MCF 10A (cell line): Measurements from ENCODE around the gene FBLN5. TPM values are rescaled to one million over a fixed set of nuclear protein-coding genes. Genes with fewer than 3 reads are reported as not detected.
A peak's percentile ranks its signal among the peaks of the same experiment; 100 is the strongest.

ENCODE experiments used
- BruUV-seq: library from RNA; stranded (reverse); fragments of 400-500 nt; replicated peaks from 2 replicates; lab custom pipeline; 2021; lab: Mats Ljungman, UMichigan
- CTCF ChIA-PET: fragments of 300-600 bp; sonication (Branson Sonifier 250); formaldehyde crosslinking; extraction: SDS; loops from one replicate; lab custom pipeline; 2021; ENCODE audit warnings: antibody characterized with exemption, inconsistent platforms; lab: Yijun Ruan, JAX
- POLR2A ChIA-PET: fragments of 300-600, 350-650 bp; sonication (Branson Sonifier 250); formaldehyde crosslinking; extraction: SDS; loops from one replicate; lab custom pipeline; 2020; ENCODE audit warnings: antibody characterized with exemption, inconsistent platforms; lab: Yijun Ruan, JAX
- DNase-seq: peaks from one replicate; pipeline ENCODE4 v3.0.0-alpha.2; 2018; ENCODE audit not compliant: unreplicated experiment
- H3K27ac Mint-ChIP-seq: one replicate; pipeline ENCODE4 v1.8.0; 2022; ENCODE audit warnings: mild to moderate bottlenecking, low read depth, mixed read lengths; ENCODE audit not compliant: unreplicated experiment
- H3K27me3 Mint-ChIP-seq: one replicate; pipeline ENCODE4 v1.8.0; 2022; ENCODE audit warnings: mixed read lengths; ENCODE audit not compliant: insufficient read depth, unreplicated experiment
- H3K36me3 Mint-ChIP-seq: one replicate; pipeline ENCODE4 v1.8.0; 2022; ENCODE audit warnings: mild to moderate bottlenecking, moderate library complexity, mixed read lengths; ENCODE audit not compliant: insufficient read depth, unreplicated experiment
- H3K4me1 Mint-ChIP-seq: one replicate; pipeline ENCODE4 v1.8.0; 2022; ENCODE audit warnings: mixed read lengths; ENCODE audit not compliant: insufficient read depth, unreplicated experiment
- H3K4me3 Mint-ChIP-seq: one replicate; pipeline ENCODE4 v1.8.0; 2022; ENCODE audit warnings: mild to moderate bottlenecking, moderate library complexity, mixed read lengths; ENCODE audit not compliant: unreplicated experiment
- H3K9me3 Mint-ChIP-seq: one replicate; pipeline ENCODE4 v1.8.0; 2022; ENCODE audit warnings: mixed read lengths; ENCODE audit not compliant: unreplicated experiment
- intact Hi-C: fragments of 100-400 bp; cut with micrococcal nuclease; formaldehyde crosslinking; loops from 2 replicates; pipeline ENCODE4 v1.14.1; 2022
- total RNA-seq: library from RNA; stranded (reverse); gene quantifications from 2 replicates; pipeline ENCODE4 v1.2.3, GENCODE V29; 2022
- TF ChIP-seq, protein P1 (sequence below): fragments of 200-600 bp; IDR thresholded peaks from one replicate; pipeline ENCODE4 v1.8.0; 2022; ENCODE audit warnings: antibody characterized with exemption, mild to moderate bottlenecking; ENCODE audit not compliant: unreplicated experiment

Gene FBLN5
- total RNA-seq, 1 experiment from 2014 or later, result 14.8 TPM

DNA sequence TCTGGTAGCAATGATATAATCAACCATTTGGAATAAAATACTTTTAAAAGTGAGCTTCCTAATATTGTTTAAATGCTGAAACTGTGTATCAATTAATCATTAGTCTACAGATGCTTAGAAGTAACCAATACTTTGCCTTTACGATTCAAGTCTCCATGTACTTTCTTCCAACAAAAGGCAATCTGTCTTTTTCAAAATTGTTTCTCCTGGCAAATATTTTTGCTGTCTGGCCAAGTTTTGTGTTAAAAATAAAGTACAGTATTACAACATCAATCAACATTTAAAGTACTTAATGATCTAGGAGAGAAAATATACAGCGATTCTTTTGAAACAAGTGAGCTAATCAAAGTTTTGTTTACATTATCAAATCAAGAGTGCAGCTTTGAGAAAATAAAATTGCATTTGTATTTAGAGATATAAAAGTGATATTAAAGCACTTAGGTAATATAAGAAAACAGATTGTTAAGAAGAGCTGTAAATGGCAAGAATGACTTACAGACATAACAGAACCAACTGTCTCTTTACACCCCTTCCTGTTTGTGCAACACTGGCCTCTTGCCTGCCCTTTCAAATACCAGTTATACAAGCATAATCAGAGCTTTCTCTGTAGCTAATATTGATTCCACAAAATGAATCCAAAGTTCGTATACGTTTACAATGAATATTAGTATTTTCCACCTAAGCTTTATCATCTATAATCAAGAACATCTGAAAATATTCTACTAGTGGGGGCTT lies 38.2 kb upstream of the FBLN5 start:
- intact Hi-C loops, result no loop called here
- DNase-seq, result peak; percentile 21
- H3K27me3 Mint-ChIP-seq, result no peaks in the 10 kb centered on the region
- peak overlapping the region; percentile 33 for H3K27ac Mint-ChIP-seq
- no peaks in the 10 kb centered on the region for H3K9me3 Mint-ChIP-seq
- BruUV-seq, result no TSS peak
- ChIA-PET CTCF (interaction anchor here (1.3 kb wide), 1 partner anchor 11 kb away, joined by 14 read pairs; no protein-coding TSS in a partner anchor), POLR2A (interaction anchor here (0.6 to 2.2 kb wide), 9 partner anchors 9 to 55 kb away, joined by 3 to 9 read pairs (median 4); partner anchors contain the start of genes FBLN5 and TRIP11)
- H3K4me3 Mint-ChIP-seq, result no peak overlapping the region
- H3K4me1 Mint-ChIP-seq, result peaks cover 27% of the 10 kb centered on the region
- TF ChIP-seq, protein P1, sequence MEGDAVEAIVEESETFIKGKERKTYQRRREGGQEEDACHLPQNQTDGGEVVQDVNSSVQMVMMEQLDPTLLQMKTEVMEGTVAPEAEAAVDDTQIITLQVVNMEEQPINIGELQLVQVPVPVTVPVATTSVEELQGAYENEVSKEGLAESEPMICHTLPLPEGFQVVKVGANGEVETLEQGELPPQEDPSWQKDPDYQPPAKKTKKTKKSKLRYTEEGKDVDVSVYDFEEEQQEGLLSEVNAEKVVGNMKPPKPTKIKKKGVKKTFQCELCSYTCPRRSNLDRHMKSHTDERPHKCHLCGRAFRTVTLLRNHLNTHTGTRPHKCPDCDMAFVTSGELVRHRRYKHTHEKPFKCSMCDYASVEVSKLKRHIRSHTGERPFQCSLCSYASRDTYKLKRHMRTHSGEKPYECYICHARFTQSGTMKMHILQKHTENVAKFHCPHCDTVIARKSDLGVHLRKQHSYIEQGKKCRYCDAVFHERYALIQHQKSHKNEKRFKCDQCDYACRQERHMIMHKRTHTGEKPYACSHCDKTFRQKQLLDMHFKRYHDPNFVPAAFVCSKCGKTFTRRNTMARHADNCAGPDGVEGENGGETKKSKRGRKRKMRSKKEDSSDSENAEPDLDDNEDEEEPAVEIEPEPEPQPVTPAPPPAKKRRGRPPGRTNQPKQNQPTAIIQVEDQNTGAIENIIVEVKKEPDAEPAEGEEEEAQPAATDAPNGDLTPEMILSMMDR, result no peak
- peaks cover 69% of the 10 kb centered on the region for H3K36me3 Mint-ChIP-seq

DNA sequence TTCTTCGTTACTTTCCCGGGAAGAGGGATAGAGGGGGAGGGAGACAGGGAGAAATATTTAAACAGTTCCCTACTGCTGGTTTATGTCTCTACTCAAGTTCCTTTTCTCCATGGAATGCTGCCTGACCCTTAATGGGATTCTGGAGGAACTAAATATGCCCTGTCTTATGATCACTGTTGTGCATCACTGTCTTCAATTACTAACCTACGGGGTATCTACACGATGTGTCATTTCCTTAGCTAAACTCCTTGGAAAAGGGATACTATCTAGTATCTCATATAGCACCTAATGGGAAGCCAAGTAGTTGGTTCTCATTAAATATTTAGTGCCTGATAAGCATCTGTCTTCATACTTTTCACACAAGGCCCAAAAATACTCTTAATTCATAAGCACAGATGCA lies 37.5 kb upstream of the FBLN5 start:
- TF ChIP-seq, protein P1, result no peak
- Mint-ChIP-seq H3K27ac (peak overlapping the region; percentile 33), H3K9me3 (no peaks in the 10 kb centered on the region), H3K4me1 (peaks cover 27% of the 10 kb centered on the region), H3K27me3 (no peaks in the 10 kb centered on the region), H3K36me3 (peaks cover 70% of the 10 kb centered on the region), H3K4me3 (no peak overlapping the region)
- no peak for DNase-seq
- ChIA-PET POLR2A (interaction anchor here (0.7 to 2.2 kb wide), 7 partner anchors 10 to 55 kb away, joined by 3 to 9 read pairs (median 4); partner anchors contain the start of genes FBLN5 and TRIP11), CTCF (interaction anchor here (0.5 to 1.3 kb wide), 2 partner anchors 12 to 76 kb away, joined by 3 to 14 read pairs; no protein-coding TSS in a partner anchor)
- BruUV-seq, result no TSS peak
- intact Hi-C loops, result no loop called here

DNA sequence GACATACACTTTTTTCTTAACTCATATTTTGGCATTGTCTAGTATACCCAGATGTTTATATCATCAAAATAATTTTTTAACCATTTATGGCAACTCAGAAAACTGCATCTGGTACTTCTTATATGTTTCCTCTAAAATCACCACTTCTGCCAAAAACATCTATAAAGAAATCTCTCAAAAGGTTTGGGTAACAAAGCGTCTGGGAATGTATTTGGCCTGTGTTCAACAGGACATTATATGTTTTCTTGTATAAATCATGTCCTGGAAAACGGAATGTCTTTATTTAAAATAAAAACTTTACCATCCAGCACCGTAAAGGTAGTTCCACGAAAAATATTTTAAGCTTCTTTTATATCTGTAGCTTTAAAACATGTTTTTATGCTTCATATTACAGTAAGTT lies 36.1 kb upstream of the FBLN5 start:
- Mint-ChIP-seq H3K4me3 (no peak overlapping the region), H3K36me3 (peaks cover 72% of the 10 kb centered on the region), H3K4me1 (peaks cover 31% of the 10 kb centered on the region), H3K27me3 (no peaks in the 10 kb centered on the region), H3K27ac (peak overlapping the region; percentile 23), H3K9me3 (no peaks in the 10 kb centered on the region)
- CTCF ChIA-PET, result interaction anchor here (1.5 kb wide), 1 partner anchor 13 kb away, joined by 6 read pairs; no protein-coding TSS in a partner anchor
- POLR2A ChIA-PET, result interaction anchor here (1.5 kb wide), 1 partner anchor 13 kb away, joined by 4 read pairs; no protein-coding TSS in a partner anchor
- no peak for DNase-seq
- intact Hi-C loops, result no loop called here
- TF ChIP-seq, protein P1, result no peak
- no TSS peak for BruUV-seq

DNA sequence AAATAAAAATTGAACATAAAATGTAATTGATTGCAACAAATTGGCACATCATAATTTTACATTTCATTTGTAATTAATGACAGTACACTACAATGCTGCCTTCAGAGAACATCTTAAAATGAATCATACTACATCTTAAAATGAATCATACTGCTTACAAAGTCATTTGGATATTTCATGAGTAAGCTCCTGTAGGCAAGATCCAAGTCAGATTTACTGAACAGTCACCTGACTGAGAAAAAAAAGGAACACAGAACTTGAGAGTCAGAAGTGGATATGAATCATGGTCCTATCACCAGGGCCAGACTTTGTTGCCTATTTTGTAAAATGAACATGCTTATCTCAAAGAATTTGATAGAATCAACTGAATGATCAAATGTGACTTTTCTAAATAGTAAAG lies 32.7 kb upstream of the FBLN5 start:
- intact Hi-C loops, result no loop called here
- CTCF ChIA-PET, result no interaction called here

More for the DNA sequence above, 32.7 kb upstream of the FBLN5 start:
- Mint-ChIP-seq H3K36me3 (peaks cover 62% of the 10 kb centered on the region), H3K9me3 (no peaks in the 10 kb centered on the region), H3K27me3 (no peaks in the 10 kb centered on the region), H3K4me1 (peaks cover 24% of the 10 kb centered on the region), H3K27ac (peak overlapping the region; percentile 63), H3K4me3 (no peak overlapping the region)
- TF ChIP-seq, protein P1, result no peak
- POLR2A ChIA-PET, result interaction anchor here (0.6 to 1.2 kb wide), 7 partner anchors 20 to 515 kb away, joined by 3 to 4 read pairs (median 3); partner anchors contain the start of genes CPSF2, NDUFB1 and TRIP11
- no TSS peak for BruUV-seq
- peak; percentile 88 for DNase-seq
